ENCODE results near the gene CPEB3.
"Not testable (repeated sequence)": the region's sequence is repeated elsewhere in the genome, so short reads cannot be mapped to it uniquely, and the experiment has no call there.

The CPEB3 gene

DNA sequence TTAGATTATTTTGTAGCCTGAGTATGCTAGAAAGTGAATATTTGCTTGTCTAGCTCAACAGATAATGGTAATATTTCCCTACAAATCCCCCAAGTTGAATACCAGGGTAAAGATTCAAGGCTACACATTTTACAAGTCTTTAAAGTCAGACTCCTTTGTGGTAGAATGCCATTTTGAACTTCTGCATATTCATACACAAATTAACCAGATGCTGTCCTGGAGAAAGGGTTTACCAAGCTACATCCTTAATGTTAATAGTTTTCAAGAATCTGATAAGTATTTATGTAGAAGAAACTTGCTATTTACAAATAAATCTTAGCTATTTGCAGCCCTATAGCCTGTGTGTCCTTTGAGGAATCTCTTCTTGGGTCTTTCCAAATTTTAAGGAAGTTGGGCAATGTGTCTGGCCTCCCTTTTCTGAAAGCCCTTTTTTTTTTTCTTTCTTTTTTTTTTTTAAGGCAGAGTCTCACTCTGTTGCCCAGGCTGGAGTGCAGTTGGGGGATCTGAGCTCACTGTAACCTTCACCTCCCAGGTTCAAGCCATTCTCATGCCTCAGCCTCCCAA lies 82.6 kb downstream of the CPEB3 start:
- DNase-seq, result no peak

DNA sequence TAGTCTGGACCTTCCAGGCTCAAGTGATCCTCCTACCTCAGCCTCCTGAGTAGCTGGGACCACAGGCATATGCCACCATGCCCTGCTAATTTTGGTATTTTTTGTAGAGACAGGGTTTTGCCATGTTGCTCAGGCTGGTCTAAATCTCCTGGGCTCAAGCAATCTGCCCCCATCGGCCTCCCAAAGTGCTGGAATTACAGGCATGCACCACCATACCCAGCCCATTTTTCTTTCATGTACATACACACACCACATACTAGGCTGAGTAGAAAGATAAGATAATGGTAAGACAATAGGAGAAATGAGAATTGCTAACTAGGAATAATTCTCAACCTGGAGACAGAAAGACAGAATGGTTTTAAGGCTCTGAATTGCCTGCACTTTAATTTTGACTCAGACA lies 83.8 kb downstream of the CPEB3 start:
- no peak for DNase-seq

DNA sequence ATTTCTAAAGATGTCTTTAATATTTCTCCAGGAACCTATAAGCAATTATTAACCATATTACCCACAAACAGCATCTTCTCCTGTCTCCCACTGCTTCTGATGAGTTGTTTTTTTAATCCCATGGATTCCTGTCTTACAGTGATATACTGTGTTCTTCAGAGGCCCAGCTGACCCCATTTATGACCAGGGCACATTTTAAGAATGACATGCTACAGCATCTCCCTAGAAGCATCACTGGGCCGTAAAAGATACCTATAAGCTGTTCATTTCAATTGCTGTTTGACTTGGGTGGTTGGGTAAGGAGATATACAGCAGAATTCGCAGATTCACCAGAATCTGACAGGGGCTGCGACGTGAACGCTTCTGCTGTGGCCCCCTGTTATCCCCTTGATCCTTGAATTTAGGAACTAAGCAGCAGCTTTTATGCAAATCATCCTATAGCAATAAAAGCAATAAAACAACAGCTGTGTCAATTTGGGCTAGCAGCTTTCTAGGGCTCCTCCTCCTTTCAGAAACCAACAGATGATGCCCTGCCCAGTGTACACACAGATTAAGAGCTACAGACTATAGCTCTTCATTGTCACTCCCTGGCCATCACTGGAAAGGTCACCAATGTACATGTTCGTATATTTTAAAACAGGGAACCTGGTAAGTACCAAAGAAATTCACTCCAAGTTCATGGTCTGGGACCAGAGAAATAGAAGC lies 86.8 kb downstream of the CPEB3 start:
- DNase-seq, result no peak

DNA sequence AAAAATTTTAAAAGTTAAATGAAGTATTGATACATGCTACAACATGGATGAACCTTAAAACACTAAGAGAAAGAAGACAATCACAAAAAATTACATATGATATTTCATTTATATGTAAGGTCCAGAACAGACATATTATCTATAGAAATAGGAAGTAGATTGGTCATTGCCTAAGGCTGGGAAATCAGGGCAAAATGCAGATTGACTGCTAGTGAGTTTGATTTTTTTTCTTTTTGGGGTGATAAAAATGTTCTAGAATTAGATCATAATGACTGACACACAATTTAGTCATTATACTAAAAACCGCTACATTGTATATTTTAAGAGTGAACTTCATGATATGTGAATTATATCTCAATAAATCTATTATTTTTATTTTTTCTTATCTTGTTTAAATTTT lies 88.3 kb downstream of the CPEB3 start:
- no peak for DNase-seq

DNA sequence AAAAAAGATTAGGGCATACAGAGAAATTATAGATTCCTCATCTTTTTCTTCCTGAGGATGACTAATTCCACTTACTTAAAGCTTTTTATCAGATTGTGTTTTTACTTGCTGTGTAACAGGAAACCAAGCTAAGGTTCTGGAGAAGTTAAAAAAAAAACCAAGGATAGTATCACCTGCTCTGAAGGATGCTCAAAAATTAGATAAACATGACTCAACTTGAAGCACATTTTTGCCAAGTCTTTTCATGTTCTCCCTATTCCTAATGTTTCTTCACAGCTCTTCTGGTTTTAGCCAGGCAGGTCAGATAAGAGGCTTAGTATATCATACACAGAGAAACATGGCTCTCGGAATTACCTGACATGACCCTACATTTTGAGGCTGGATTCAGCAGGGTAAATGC lies 90.3 kb downstream of the CPEB3 start:
- DNase-seq, result no peak

DNA sequence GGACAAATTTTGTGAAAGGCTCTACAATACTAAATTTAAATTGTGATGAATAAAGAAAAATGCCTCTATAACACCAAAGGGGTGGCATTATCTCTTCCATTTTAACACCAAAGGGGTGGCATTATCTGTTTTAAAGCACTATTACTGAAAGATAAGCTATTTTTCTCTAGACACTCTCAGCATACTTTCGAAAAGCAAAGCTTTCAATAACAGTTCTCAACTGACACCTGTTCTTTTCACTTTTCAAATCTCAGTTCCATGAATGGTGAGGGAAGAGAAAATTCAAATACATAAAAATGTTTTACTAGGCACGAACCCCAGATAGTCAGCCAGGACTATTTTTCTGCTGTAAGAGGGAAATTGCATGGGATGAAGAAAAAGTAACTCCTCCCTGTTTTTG lies 103.8 kb downstream of the CPEB3 start:
- DNase-seq, result no peak

DNA sequence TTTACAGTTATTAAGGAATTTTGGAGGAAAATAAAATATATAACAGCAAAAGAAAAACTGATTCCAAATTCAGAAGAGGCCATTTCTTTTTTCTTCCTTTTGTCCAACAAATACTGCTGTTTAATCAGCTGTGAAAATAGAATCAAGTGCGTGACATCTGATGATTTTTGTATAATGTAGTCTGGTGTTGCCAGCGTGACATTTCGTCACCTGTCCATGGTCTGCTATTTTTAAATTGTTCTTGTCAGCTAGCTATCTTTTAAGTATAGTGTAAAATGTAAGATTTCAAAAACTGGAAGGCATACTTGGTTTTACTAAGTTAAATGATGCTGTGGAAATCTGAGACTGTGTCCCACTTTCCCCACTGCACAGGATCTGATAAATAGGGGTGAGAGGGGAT lies 105.9 kb downstream of the CPEB3 start:
- DNase-seq, result no peak

DNA sequence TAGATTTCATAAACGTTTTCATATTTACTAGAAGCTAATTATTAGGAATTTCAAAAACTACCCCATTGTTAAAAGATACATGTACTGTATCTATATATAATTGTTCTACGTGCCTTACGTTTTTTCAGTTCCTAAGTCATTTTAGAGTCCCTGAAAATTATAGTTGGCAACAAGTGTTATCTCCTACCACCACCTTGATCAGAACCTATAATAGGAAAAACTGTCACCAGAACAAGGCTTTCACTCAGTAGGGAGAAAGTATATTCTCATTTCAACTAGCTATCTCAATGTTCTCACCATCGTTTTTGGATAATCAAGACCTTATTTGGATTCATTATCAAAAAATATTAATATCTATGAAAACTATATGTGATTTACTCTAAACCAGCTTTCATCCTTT lies 107.7 kb downstream of the CPEB3 start:
- no peak for DNase-seq

DNA sequence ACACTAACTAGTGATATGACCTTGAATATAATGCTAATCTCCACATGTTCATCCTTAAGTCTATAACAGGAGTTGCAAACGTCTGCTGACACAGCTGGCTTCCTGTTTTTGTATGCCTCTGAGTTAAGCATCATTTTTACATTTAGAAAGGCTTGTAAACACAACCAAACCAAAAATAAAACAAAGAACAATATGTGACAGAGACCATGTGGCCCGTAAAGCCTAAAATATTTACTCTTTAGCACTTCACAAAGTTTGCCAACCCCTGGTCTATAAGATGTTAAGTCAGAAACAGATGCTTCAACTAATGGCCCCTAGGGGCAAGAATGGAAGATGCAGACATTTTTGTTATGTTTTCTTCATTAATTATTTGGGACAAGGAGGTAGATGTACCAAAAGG lies 109.3 kb downstream of the CPEB3 start:
- no peak for DNase-seq

DNA sequence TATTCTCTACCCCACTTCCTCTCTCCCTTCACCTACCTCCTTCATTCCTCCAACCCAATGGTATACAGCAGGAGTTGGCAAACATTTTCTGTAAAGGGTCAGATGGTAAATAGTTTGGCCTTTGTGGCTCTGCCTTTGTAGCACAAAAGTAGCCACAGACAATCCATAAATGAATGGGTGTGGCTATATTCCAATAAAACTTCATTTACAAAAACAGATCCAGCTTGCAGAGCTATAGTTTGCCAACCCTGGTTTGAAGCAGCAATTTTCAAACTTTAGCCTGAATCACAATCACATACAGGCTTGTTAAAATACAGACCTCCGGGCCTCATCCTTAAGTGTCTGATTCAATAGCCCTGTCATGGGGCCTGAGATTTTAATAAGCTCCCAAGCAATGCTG lies 110.5 kb downstream of the CPEB3 start:
- no peak for DNase-seq

DNA sequence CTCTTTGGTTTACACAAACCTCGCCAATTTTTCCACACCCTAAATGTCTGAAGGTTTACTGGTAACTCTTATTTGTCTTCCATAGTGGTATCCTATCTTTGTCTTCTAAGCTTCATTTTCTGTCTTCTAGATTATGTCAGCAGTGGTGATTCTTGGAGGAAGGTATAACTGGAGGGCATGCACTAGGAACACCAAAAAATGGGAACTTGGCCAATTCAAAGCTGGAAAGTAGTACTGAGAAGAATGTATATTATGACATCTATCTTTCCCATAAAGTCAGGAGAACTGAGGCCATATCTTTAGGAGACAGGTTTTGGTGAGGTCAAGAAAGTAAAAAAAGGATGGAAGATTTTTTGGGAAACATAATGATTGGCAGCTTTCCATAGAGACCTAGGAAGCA lies 113.3 kb downstream of the CPEB3 start:
- no peak for DNase-seq

DNA sequence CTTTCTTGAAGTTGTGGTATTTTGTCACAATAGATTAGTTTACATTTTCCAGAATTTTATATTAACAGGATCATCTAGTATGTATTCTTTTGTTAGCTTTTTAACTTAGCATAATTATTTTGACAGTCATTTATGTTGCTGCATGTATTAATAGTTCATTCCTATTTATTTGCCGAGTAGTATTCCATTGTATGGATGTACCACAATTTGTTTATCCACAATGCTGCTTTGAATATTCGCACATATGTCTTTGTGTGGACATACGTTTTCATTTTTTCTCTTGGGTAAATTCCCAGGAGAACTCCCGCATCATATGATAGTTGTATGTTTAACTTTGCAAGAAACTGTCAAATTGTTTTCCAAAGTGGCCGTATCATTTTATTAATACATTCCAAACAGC lies 115.7 kb downstream of the CPEB3 start:
- DNase-seq, result no peak

DNA sequence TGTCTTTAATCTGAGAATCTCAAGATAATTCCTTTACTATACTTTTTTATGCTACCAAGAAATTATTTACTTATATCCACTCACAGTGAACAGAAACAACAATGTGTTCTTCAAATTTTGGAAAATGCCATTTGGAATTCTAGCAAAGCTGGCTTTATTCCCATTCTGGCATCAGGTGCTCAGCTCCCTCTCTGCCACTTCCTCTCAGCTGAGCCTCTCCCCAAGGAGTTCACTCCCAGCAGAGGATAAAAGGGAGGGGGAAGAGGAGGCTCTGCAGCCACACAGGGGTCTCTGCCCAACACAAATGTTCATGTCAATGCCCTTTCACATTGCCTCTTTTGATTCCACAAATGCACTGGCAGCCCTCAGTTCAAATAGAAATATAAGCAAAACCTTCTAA lies 116.9 kb downstream of the CPEB3 start:
- DNase-seq, result no peak

DNA sequence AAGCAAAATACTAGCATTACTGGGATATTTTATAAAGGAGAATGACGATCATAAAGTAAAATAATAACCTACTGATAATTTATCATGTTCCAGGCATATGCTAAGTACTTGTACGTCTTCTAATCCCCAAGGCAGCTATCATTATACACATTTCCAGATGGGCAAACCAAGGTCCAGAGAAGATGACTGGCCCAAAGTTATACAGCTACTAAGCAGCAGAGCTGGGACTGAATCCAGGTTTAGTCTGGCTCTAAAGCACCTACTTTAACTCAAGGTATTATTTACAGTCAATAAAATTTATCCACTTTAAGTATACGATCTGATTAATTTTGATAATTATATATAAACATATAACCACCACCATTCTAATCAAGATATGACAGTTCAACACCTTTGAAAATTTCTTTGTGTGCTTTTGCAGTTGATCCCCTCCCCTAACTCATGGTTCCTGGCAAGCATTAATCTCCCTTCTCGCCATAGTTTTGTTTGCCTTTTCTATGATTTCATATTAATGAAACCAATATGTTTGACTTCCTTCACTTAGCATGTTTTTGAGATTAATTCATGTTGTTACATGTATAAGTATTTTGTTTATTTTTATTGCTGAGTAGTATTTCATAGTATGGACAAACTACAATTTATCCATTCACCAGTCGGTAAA lies 126.7 kb downstream of the CPEB3 start:
- DNase-seq, result no peak

DNA sequence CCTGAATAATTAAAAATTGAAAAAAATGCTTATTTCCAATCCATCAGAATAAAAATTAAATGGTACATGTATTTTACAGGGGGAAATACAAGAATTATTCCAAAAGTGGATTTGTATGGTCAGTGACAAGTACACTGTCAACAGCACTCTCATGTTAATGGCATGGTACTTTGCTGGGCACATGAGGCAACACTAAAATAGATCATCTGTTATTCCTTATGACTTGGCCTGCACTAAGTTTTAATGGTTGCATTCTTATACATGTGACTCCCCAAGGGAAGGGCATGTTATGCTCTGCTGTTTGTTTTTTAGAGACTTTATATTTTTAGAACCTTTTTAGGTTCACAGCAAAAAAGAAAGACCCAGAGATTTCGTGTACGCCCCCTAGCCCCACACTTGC lies 128.3 kb downstream of the CPEB3 start:
- no peak for DNase-seq

DNA sequence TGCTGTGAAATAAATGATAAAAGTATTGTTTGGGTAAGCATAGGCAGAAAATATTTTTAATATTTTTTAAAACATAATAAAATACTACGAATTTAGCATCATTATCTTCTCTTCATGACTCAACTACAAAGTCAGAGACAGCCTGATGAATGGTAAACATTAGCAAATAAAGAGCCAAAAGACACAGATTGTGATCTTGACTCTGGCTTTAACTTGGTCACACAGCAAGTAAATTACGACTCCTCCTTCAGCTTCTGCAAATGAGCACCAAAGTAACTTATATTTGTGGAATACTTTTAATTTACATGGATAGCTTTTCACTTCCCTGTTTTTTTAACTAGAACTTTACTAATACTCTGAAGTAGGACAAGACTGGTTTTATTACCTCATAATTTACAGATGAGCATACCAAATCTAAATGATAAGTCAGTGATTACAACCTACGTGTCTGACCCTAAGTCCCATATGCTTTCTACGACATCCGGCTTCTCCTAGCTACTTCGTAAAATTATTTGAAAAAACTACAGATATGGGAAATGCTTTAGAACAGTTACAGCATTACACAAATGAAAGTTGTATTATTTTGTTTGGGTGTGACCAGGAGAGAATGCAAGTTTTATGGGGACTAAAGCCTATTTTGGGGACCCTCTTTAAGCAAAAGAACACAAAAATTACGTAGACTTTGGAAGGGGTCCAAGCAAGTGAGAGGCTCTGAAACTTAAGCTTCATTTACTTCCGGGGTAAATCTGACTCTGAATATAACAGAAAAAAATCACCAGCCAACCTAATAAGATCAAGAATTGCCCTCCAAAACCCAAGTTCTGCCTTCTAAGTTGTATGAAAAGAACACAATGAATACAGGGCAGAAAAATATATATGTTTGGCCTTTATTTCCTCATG lies 133.8 kb downstream of the CPEB3 start:
- DNase-seq, result no peak

DNA sequence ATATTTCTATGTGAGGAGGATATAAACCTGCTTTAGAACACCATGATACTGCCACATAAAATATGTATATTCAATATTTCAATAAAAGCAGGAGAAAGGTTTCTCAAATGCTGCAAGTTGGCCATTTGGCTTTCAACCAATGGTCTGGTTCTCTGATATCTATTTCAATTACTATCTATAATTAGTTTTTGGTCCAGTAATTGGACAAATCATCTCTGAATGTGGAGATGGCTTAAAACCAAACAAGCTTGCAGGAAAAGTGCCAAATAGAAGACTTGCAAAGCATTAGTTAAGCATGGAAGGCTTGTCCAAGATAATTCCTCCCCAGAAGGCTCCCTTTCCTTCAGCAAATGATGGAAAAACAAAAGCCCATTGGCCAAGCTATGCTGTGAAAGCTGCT lies 140.1 kb downstream of the CPEB3 start:
- DNase-seq, result no peak

DNA sequence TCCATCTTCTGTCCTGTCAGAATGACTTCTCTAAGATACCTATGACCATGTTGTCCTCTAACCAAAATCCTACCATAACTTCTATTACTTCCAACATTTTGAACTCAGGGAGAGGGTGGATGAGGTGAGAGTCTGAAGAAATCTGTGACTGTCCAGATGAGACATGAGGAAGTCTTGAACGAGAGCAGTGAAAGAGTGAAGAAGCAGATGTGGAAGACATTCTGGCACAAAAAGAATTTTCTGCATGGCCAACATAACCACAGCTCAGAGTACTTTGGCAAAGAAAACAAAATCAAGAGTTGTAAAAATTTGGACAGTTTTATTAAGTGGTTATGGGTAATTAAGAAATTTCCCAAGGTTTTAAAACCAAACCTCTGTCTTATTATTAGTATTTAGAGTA lies 141.6 kb downstream of the CPEB3 start:
- DNase-seq, result no peak

DNA sequence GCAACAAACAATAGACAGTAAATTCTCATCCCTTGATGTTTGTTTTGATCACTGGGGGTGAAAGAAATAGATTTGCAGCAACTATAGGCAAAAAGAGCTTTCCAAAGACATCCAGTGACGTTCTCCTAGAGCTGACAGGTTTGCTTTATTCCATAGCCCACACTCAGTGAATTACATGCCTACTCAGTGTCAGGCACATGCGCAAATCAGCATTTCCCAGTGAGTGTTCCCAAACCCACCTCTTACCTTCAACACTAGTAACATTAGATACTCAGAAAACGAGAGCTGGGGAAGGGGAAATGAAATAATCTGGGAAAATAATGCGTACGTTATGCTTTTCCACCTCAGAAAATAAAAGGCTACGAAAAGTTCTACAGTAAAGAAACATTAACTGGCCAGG lies 144.1 kb downstream of the CPEB3 start:
- no peak for DNase-seq

DNA sequence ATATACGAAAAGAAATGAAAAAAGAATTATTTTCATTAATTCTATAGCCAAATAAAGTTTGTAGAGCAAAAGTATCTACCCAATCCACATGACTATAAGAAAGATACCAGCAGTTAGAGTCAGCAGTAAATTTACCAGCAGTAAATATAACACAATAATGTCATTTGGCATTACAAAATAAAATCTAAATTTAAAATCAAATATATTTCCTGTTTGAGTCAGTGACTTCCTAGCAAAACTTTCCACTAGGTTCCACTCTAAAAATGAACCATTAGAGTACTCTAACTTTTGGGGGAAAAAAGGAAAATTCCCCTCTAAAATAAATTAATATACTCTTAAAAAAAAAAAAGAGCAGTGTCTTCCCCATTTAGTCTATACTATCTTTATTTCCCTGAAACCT lies 144.8 kb downstream of the CPEB3 start:
- DNase-seq, result no peak

DNA sequence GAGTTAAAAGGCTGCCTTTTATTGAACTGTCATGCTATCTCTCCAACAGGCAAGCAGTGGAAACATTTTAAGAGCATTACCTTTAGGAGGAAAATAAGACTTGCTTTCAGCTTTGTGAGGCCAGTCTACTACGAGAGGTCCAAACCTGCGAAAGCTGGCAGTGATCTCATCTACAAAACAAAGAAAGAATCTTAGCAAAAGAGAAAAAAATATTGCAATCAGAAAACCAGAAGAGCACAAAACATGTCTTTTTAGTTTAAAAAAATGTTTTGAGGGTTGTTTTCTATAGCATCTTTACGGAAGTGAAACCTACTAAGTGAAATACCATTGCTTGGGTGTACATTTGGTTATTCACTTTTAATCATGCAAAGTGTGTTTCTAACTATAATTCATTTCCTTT lies 147.9 kb downstream of the CPEB3 start:
- no peak for DNase-seq

DNA sequence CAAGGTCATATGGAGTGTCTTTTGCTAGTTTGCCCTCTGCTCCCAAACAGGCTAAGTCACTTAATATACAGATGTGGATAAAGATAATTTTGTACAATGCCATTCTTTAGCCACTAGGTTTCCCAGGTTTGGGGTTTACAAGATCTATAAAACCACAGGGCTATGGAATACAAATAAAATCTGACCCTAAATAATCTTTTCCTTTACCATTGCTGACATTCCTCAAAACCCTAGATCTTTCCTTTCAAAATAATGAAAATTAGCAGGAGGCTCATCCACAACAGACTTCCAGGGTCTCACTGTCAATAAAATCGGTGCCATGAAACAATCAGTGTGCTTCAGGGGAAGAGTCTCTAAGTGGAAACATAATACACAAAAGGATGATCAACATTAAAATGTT lies 148.4 kb downstream of the CPEB3 start:
- DNase-seq, result no peak

DNA sequence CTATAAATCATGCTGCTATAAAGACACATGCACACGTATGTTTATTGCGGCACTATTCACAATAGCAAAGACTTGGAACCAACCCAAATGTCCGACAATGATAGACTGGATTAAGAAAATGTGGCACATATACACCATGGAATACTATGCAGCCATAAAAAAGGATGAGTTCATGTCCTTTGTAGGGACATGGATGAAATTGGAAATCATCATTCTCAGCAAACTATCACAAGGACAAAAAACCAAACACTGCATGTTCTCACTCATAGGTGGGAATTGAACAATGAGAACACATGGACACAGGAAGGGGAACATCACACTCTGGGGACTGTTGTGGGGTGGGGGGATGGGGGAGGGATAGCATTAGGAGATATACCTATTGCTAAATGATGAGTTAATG lies 149.7 kb downstream of the CPEB3 start:
- not testable (repeated sequence) for DNase-seq

DNA sequence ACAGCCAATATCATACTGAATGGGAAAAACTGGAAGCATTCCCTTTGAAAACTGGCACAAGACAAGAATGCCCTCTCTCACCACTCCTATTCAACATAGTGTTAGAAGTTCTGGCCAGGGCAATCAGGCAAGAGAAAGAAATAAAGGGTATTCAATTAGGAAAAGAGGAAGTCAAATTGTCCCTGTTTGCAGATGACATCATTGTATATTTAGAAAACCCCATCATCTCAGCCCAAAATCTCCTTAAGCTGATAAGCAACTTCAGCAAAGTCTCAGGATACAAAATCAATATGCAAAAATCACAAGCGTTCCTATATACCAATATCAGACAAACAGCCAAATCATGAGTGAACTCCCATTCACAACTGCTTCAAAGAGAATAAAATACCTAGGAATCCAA lies 156.8 kb downstream of the CPEB3 start:
- DNase-seq, result not testable (repeated sequence)
